Activated CD8-positive, alpha-beta memory T cell treated with anti-CD3 and anti-CD28 coated beads for 36 hours (primary cell): Measurements from ENCODE around the gene TOR1AIP1. TPM values are rescaled to one million over a fixed set of nuclear protein-coding genes. Genes with fewer than 3 reads are reported as not detected.

Source experiments
- CTCF ChIA-PET: fragments of 350-600 bp; sonication (Branson Sonifier 250); formaldehyde crosslinking; loops from one replicate; lab custom pipeline; 2021; ENCODE audit warnings: antibody characterized with exemption; lab: Charles Lee
- POLR2A ChIA-PET: fragments of 350-600 bp; sonication (Branson Sonifier 250); formaldehyde crosslinking; loops from one replicate; lab custom pipeline; 2021; ENCODE audit warnings: antibody characterized with exemption; lab: Charles Lee
- total RNA-seq, 2 experiments: library from RNA; stranded (reverse); gene quantifications; one replicate each; pipeline ENCODE4 v1.2.3, GENCODE V29; 2021

The TOR1AIP1 gene
- total RNA-seq, 2 experiments from 2014 or later, result 49.8 to 55.4 TPM

DNA sequence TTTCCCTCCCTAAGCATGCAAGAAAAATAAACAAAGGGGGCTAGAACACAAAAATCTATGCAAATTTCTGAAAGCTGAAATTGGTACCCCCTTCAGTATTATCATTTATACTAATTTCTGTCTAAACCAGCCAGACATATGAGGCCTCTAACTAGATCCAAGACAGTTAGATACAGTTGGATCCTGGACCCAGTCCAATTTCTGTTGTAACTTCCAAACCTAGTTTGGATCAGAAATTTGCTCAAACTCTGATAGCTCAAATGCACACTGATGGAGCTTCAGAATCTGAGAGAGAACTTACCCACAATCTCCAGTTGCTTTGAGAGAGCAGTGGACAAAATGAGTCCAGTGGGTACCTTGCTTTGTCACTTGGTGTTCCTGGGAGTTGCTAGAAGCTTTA is 84.5 kb downstream of the TOR1AIP1 start:
- CTCF ChIA-PET, result no interaction called here

DNA sequence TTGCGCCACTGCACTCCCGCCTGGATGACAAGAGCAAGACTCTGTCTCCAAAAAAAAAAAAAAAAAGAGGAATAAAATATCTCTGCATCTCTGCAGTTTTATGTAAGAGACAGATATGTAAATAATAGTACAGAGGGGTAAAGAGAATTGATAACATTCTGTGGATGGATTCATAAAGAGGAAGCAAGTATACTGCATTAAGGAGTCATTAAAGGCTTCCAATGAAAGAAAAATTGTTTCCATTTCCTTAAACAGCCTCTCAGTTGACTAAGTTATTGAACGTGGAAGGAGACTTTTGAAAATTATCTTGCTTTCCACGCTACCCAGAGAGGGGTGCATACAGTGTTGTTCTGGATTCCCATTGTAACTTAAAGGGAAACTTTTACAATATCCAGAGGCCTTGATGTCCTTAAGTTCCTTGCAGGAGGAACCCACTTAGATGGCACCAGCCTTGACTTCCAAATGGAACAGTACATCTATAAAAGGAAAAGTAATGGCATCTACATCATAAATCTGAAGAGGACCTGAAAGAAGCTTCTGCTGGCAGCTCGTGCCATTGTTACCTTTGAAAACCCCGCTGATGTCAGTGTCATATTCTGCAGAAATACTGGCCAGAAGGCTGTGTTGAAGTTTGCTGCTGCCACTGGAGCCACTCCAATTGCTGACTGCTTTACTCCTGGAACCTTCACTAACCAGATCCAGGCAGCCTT is 86.4 kb downstream of the TOR1AIP1 start:
- ChIA-PET CTCF (no interaction called here), POLR2A (no interaction called here)

More for the DNA sequence above, 84.5 kb downstream of the TOR1AIP1 start:
- POLR2A ChIA-PET, result no interaction called here

DNA sequence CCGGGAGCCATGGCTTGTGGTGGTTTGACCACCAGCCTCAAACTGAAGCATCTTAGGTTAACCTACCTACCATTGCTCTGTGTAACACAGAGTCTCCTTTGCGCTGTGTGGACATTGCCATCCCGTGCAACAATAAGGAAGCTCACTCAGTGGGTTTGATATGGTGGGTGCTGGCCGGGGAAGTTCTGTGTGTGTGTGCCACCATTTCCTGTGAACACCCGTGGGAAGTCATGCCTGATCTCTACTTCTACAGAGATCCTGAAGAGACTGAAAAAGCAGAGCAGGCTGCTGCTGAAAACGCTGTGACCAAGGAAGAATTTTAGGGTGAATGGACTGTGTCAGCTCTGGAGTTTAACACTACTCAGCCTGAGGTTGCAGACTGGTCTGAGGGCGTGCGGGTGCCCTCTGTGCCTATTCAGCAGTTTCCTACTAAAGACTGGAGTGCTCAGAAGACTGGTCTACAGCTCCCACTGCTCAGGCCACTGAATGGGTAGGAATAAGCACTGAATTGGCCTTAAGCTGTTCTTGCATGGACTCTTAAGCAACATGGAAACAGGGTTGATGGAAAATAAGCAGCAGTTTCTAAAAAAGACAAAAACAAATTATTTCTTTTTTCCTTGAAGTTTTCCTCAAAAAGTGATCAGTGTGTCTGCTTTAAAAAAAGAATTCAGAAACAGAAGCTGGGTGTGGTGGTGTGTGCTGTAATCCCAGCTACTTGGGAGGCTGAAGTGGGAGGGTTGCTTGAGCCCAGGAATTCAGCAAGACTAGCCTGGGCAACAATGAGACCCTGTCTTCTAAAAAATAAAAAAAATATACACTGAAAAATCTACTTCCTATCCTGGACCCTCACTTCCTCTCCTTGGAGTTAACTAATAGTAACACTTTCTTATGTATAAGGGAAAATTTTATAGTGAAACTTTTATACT is 87.2 kb downstream of the TOR1AIP1 start:
- ChIA-PET CTCF (no interaction called here), POLR2A (no interaction called here)

Other genes with a start within 250 kb of the TOR1AIP1 start
- gene FAM163A, start 139.0 kb upstream of the TOR1AIP1 start, total RNA-seq, result not detected
- gene TOR1AIP2, start 4.5 kb upstream of the TOR1AIP1 start, total RNA-seq, result 10 to 100 TPM; 72.7 to 74.1 TPM
- 10 to 100 TPM; 37.0 to 41.6 TPM for gene CEP350, start 72.5 kb downstream of the TOR1AIP1 start, total RNA-seq